ENCODE data around the gene CRIM1. TPM values are rescaled to one million over a fixed set of nuclear protein-coding genes. Genes with fewer than 3 reads are reported as not detected.
"Not testable (repeated sequence)": the region's sequence is repeated elsewhere in the genome, so short reads cannot be mapped to it uniquely, and the experiment has no call there.

The CRIM1 gene
- total and polyA plus RNA-seq, 2 experiments from 2014 or later: 10.5 to 36.4 TPM

DNA sequence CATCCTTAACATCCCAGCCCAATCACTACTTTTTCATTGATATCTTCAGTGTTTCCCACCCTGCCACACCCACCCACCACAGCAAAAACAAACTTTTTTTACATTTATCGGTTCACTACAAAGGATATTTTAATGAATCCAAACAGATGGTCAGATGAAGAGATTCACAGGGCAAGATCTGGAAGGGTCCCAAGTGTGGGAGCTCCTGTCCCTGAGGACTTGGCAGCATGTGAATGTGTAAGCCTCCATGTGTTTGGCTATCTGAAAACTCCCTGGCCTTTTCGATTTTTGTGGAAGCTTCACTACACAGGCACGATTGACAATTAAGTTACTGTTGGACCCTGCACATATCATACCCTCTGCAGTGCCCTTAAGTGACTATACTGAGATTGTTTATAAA is 48.1 kb upstream of the CRIM1 start (continued):
- TF ChIP-seq, protein P1, sequence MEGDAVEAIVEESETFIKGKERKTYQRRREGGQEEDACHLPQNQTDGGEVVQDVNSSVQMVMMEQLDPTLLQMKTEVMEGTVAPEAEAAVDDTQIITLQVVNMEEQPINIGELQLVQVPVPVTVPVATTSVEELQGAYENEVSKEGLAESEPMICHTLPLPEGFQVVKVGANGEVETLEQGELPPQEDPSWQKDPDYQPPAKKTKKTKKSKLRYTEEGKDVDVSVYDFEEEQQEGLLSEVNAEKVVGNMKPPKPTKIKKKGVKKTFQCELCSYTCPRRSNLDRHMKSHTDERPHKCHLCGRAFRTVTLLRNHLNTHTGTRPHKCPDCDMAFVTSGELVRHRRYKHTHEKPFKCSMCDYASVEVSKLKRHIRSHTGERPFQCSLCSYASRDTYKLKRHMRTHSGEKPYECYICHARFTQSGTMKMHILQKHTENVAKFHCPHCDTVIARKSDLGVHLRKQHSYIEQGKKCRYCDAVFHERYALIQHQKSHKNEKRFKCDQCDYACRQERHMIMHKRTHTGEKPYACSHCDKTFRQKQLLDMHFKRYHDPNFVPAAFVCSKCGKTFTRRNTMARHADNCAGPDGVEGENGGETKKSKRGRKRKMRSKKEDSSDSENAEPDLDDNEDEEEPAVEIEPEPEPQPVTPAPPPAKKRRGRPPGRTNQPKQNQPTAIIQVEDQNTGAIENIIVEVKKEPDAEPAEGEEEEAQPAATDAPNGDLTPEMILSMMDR (conservative IDR thresholded peaks at IDR 0.05; ENCODE audit: low read depth in 2 of 2): no peak
- no peak for TF ChIP-seq STAT1 (IDR thresholded peaks at IDR 0.05; ENCODE audit: unreplicated experiment)

DNA sequence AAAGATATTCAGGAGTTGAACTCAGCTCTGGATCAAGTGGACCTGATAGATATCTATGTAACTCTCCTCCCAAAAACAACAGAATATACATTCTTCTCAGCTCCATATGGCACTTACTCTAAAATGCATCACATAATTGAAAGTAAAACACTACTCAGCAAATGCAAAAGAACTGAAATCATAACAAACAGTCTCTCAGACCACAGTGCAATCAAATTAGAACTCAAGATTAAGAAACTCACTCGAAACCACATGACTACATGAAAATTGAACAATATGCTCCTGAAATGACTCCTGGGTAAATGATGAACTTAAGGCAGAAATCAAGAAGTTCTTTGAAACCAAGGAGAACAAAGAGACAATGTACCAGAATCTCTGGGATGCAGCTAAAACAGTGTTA is 45.1 kb upstream of the CRIM1 start:
- peaks cover 25% of the 10 kb centered on the region for H3K9me3 Mint-ChIP-seq
- not testable (repeated sequence) for H3F3A ChIP-seq (replicated peaks; ENCODE audit: low read depth); H3K4me1 Mint-ChIP-seq; H3K4me2 ChIP-seq; H3K4me3 ChIP-seq; H3K4me3 Mint-ChIP-seq; H3K27ac Mint-ChIP-seq; H4K20me1 ChIP-seq (replicated peaks; ENCODE audit: insufficient read depth); DNase-seq (ENCODE audit: low spot score); H3K27ac ChIP-seq (ENCODE audit: low read depth); H3K79me2 ChIP-seq (replicated peaks; ENCODE audit: insufficient read depth); H2AFZ ChIP-seq; H3K27me3 Mint-ChIP-seq (ENCODE audit: insufficient read depth, low read depth, poor library complexity); ATAC-seq; H3K4me1 ChIP-seq (ENCODE audit: insufficient read depth); H3K36me3 ChIP-seq (ENCODE audit: insufficient read depth); H3K27me3 ChIP-seq (ENCODE audit: insufficient read depth)
- peaks cover 14% of the 10 kb centered on the region; the same call in 1 of the 2 replicates for H3K9me2 ChIP-seq (ENCODE audit: insufficient read depth)
- peaks cover 15% of the 10 kb centered on the region; the same call in 2 of the 3 replicates for H3K36me3 Mint-ChIP-seq (ENCODE audit: low read depth)

DNA sequence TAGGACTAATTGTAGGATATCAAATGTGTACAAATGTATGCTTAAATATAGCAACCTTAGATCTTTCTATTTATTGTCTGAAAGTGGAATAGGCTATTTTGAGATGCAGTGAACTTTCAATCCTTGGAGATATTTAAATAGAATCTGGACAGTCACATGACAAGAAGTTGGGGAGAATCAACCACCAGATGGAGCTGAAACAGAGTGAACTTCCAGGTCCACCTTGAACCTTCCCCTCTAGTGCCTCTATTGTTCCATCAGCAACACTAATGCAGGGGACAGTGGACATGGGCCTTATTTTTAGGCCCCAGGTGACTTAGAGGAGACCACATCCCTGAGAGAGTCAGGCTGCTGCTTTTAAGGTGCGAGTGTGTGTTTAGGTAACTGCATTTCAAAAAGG is 37.0 kb upstream of the CRIM1 start:
- Histone ChIP-seq H2AFZ (no peak overlapping the region), H3K27ac (ENCODE audit: low read depth) (no peak overlapping the region), H3K79me2 (replicated peaks; ENCODE audit: insufficient read depth) (no peaks in the 10 kb centered on the region), H3K4me2 (no peak overlapping the region), H3K9me2 (ENCODE audit: insufficient read depth) (peaks cover 4% of the 10 kb centered on the region), H3K36me3 (ENCODE audit: insufficient read depth) (peaks cover 15% of the 10 kb centered on the region), H3K27me3 (ENCODE audit: insufficient read depth) (no peaks in the 10 kb centered on the region), H3K4me3 (no peak overlapping the region), H3F3A (replicated peaks; ENCODE audit: low read depth) (no peaks in the 10 kb centered on the region), H4K20me1 (replicated peaks; ENCODE audit: insufficient read depth) (no peaks in the 10 kb centered on the region), H3K4me1 (ENCODE audit: insufficient read depth) (no peaks in the 10 kb centered on the region)
- Mint-ChIP-seq H3K9me3 (peaks cover 54% of the 10 kb centered on the region), H3K4me1 (no peaks in the 10 kb centered on the region; the same call in 2 of the 3 replicates), H3K36me3 (ENCODE audit: low read depth) (peaks cover 43% of the 10 kb centered on the region), H3K4me3 (no peak overlapping the region), H3K27me3 (ENCODE audit: insufficient read depth, low read depth, poor library complexity) (no peaks in the 10 kb centered on the region), H3K27ac (no peak overlapping the region)
- no peak for DNase-seq (ENCODE audit: low spot score)
- ATAC-seq: no peak
- TF ChIP-seq JUNB (IDR thresholded peaks at IDR 0.05; ENCODE audit: unreplicated experiment): no peak
- TF ChIP-seq, protein P1 (conservative IDR thresholded peaks at IDR 0.05; ENCODE audit: low read depth in 2 of 2): peak; percentile 27 to 37; a peak in 3 of 4 replicates

DNA sequence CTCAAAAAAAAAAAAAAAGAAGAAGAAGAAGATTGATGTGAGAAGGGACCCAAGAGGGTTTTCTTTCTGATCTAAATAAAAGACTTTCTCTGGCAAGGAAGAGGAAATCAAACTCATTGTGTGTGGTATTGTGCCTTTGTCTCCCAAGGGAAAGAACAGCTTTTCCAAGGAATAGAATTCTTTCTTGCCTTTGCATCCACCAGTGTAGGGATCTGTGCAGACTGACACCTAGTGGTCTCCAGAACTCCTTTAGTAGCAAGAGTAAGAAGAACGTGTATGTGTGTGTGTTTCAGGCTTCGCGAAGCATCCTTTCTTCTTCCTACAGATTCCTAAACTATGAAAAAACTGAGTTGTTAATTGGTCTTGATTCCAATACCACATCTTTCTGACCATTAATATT is 33.5 kb upstream of the CRIM1 start:
- Mint-ChIP-seq H3K4me3 (no peak overlapping the region), H3K4me1 (no peaks in the 10 kb centered on the region; the same call in 2 of the 3 replicates), H3K36me3 (ENCODE audit: low read depth) (peaks cover 29% of the 10 kb centered on the region), H3K27me3 (ENCODE audit: insufficient read depth, low read depth, poor library complexity) (no peaks in the 10 kb centered on the region), H3K27ac (no peak overlapping the region), H3K9me3 (peaks cover 30% of the 10 kb centered on the region)
- H3K9me2 ChIP-seq (ENCODE audit: insufficient read depth): peaks cover 4% of the 10 kb centered on the region; the same call in 1 of the 2 replicates
- no peaks in the 10 kb centered on the region for H3K79me2 ChIP-seq (replicated peaks; ENCODE audit: insufficient read depth)
- no peak overlapping the region for H2AFZ ChIP-seq
- no peaks in the 10 kb centered on the region for H3K27me3 ChIP-seq (ENCODE audit: insufficient read depth)
- no peaks in the 10 kb centered on the region for H3F3A ChIP-seq (replicated peaks; ENCODE audit: low read depth)
- no peak overlapping the region for H3K27ac ChIP-seq (ENCODE audit: low read depth)
- H3K4me3 ChIP-seq: no peak overlapping the region
- H4K20me1 ChIP-seq (replicated peaks; ENCODE audit: insufficient read depth): no peaks in the 10 kb centered on the region
- DNase-seq (ENCODE audit: low spot score) (peak; percentile 67), ATAC-seq (peak; percentile 91)
- peaks cover 5% of the 10 kb centered on the region; the same call in 1 of the 2 replicates for H3K36me3 ChIP-seq (ENCODE audit: insufficient read depth)
- TF ChIP-seq STAT1 (IDR thresholded peaks at IDR 0.05; ENCODE audit: unreplicated experiment): no peak
- TF ChIP-seq, protein P1 (conservative IDR thresholded peaks at IDR 0.05; ENCODE audit: low read depth in 2 of 2): peak; percentile 72 to 90
- H3K4me2 ChIP-seq: no peak overlapping the region
- H3K4me1 ChIP-seq (ENCODE audit: insufficient read depth): no peaks in the 10 kb centered on the region
